ENCODE data around the gene ADAP1.

Gene ADAP1

DNA sequence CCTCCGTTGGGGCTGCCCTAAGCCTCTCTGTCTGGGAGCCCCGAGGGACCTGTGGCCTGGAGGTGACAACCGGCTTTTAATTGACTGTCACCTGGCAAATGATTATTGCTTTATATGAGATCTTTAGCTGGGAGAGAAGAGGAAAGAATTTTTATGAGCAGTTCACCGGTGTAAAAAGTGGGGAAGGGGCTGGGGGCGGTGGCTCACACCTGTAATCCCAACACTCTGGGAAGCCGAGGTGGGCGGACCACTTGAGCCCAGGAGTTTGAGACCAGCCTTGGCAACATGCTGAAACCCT, 23.5 kb upstream of the ADAP1 start:
- H3K4me3 ChIP-seq (ENCODE audit: insufficient read depth, low read length, poor library complexity, severe bottlenecking): no peak overlapping the region
- no peak overlapping the region for H3K27ac ChIP-seq (ENCODE audit: low read depth, low read length)
- H3K36me3 ChIP-seq (ENCODE audit: low read length): peaks cover 4% of the 10 kb centered on the region; the same call in 1 of the 2 replicates
- H4K20me1 ChIP-seq (ENCODE audit: low read depth, low read length): peaks cover 4% of the 10 kb centered on the region; the same call in 1 of the 2 replicates
- peaks cover 23% of the 10 kb centered on the region for H3K79me2 ChIP-seq (ENCODE audit: insufficient read depth, low read length)
- 0 out of 2 replicates have a peak, but pooled peaks cover 1% of the 10 kb centered on the region for H3F3A ChIP-seq (ENCODE audit: insufficient read depth)
- H3K9ac ChIP-seq (ENCODE audit: low read length): no peak overlapping the region
- H3K9me2 ChIP-seq (replicated peaks; ENCODE audit: insufficient read depth, low read length): no peaks in the 10 kb centered on the region
- H3K9me3 ChIP-seq (ENCODE audit: insufficient read depth, low read length): no peaks in the 10 kb centered on the region
- H3K27me3 ChIP-seq (ENCODE audit: low read length): no peaks in the 10 kb centered on the region
- no peak overlapping the region for H3K4me2 ChIP-seq (ENCODE audit: low read depth, low read length, poor library complexity, severe bottlenecking)
- no peak overlapping the region for H2AFZ ChIP-seq (ENCODE audit: low read depth, low read length, severe bottlenecking)
- TF ChIP-seq, protein P1, sequence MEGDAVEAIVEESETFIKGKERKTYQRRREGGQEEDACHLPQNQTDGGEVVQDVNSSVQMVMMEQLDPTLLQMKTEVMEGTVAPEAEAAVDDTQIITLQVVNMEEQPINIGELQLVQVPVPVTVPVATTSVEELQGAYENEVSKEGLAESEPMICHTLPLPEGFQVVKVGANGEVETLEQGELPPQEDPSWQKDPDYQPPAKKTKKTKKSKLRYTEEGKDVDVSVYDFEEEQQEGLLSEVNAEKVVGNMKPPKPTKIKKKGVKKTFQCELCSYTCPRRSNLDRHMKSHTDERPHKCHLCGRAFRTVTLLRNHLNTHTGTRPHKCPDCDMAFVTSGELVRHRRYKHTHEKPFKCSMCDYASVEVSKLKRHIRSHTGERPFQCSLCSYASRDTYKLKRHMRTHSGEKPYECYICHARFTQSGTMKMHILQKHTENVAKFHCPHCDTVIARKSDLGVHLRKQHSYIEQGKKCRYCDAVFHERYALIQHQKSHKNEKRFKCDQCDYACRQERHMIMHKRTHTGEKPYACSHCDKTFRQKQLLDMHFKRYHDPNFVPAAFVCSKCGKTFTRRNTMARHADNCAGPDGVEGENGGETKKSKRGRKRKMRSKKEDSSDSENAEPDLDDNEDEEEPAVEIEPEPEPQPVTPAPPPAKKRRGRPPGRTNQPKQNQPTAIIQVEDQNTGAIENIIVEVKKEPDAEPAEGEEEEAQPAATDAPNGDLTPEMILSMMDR (IDR thresholded peaks at IDR 0.05; ENCODE audit: insufficient read depth, low read length, poor library complexity, severe bottlenecking): no peak
- no peak for TF ChIP-seq EZH2phosphoT487 (conservative IDR thresholded peaks at IDR 0.05; ENCODE audit: low read length)

DNA sequence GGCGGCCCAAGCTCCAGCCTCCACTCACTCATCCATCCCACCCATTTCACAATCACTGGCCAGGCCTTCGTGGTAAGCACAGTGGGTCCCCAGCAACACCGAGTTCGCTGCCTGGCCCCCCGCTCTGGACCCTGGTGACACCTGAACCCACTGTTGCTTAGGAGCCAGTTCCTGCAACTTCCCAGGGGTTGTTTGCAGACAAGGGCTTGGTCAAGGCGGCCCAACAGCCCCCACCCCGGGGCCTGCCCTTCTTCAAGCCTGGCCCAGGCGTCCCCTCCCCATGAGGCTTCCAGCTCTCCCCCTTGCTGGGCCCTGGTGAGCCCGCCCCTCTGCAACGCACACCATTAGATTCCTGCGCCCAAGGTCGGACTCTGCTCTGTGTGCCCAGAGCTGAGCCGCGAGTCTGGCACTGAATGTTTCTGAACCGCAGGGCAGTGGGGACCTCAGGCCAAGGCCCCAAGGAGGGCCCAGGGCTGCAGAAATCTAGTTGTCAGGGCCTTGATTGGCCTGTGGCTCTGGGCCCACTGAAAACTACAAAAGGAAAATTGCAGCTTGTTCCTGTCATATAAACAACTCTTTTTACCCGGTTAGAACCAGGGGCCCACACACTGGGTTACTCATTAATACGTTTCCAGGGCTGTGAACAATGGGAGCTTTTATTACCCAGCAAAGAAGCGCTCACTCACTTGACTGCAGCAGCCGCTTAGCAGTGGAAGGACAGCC, 23.0 kb upstream of the ADAP1 start:
- Histone ChIP-seq H3K9me3 (ENCODE audit: insufficient read depth, low read length) (no peaks in the 10 kb centered on the region), H3K79me2 (ENCODE audit: insufficient read depth, low read length) (peaks cover 28% of the 10 kb centered on the region), H2AFZ (ENCODE audit: low read depth, low read length, severe bottlenecking) (no peak overlapping the region), H3F3A (ENCODE audit: insufficient read depth) (0 out of 2 replicates have a peak, but pooled peaks cover 5% of the 10 kb centered on the region), H3K27ac (ENCODE audit: low read depth, low read length) (no peak overlapping the region), H3K9me2 (replicated peaks; ENCODE audit: insufficient read depth, low read length) (no peaks in the 10 kb centered on the region), H4K20me1 (ENCODE audit: low read depth, low read length) (peaks cover 4% of the 10 kb centered on the region; the same call in 1 of the 2 replicates), H3K4me2 (ENCODE audit: low read depth, low read length, poor library complexity, severe bottlenecking) (no peak overlapping the region), H3K36me3 (ENCODE audit: low read length) (peaks cover 9% of the 10 kb centered on the region; the same call in 1 of the 2 replicates), H3K4me3 (ENCODE audit: insufficient read depth, low read length, poor library complexity, severe bottlenecking) (no peak overlapping the region), H3K27me3 (ENCODE audit: low read length) (no peaks in the 10 kb centered on the region), H3K9ac (ENCODE audit: low read length) (no peak overlapping the region)
- TF ChIP-seq EZH2phosphoT487 (conservative IDR thresholded peaks at IDR 0.05; ENCODE audit: low read length): no peak
- TF ChIP-seq, protein P1 (IDR thresholded peaks at IDR 0.05; ENCODE audit: insufficient read depth, low read length, poor library complexity, severe bottlenecking): no peak

DNA sequence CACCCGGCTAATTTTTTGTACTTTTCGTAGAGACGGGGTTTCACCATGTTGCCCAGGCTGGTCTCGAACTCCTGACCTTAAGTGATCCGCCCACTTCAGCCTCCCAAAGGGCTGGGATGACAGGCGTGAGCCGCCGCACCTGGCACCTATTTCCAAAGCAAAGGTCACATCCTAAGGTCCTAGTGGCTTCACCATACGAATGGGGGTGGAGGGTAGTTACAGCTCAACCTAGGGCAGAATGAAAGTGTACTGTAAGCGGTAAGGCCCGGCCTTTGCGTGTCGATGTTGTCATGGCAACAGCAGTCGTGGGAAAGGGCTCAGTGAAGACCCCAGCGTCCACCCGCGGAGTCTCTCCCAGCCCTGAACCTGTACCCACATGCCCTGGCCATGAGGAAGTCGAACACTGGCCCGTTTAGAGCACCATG, 22.4 kb upstream of the ADAP1 start:
- Histone ChIP-seq H3K9me3 (ENCODE audit: insufficient read depth, low read length) (no peaks in the 10 kb centered on the region), H3K27me3 (ENCODE audit: low read length) (no peaks in the 10 kb centered on the region), H3F3A (ENCODE audit: insufficient read depth) (0 out of 2 replicates have a peak, but pooled peaks cover 5% of the 10 kb centered on the region), H3K36me3 (ENCODE audit: low read length) (peaks cover 13% of the 10 kb centered on the region; the same call in 1 of the 2 replicates), H4K20me1 (ENCODE audit: low read depth, low read length) (peaks cover 4% of the 10 kb centered on the region; the same call in 1 of the 2 replicates), H3K4me2 (ENCODE audit: low read depth, low read length, poor library complexity, severe bottlenecking) (no peak overlapping the region), H3K27ac (ENCODE audit: low read depth, low read length) (no peak overlapping the region), H3K79me2 (ENCODE audit: insufficient read depth, low read length) (peaks cover 34% of the 10 kb centered on the region), H3K9ac (ENCODE audit: low read length) (no peak overlapping the region), H3K4me3 (ENCODE audit: insufficient read depth, low read length, poor library complexity, severe bottlenecking) (no peak overlapping the region), H2AFZ (ENCODE audit: low read depth, low read length, severe bottlenecking) (no peak overlapping the region), H3K9me2 (replicated peaks; ENCODE audit: insufficient read depth, low read length) (no peaks in the 10 kb centered on the region)
- no peak for TF ChIP-seq EZH2phosphoT487 (conservative IDR thresholded peaks at IDR 0.05; ENCODE audit: low read length)
- TF ChIP-seq, protein P1 (IDR thresholded peaks at IDR 0.05; ENCODE audit: insufficient read depth, low read length, poor library complexity, severe bottlenecking): no peak
